BLaER1 treated with 17β-estradiol and CSF1 and Interleukin-3, amounts not matched to agents 10 nM and 100 nM (cell line): ENCODE results near the gene CPA3.

Experiments used
- H3K27ac ChIP-seq, 11 experiments: shearing (Covaris generic); formaldehyde crosslinking; 2 replicates each; pipeline ENCODE4 v1.8.1; 2022
- H3K27me3 ChIP-seq, 11 experiments: shearing (Covaris generic); formaldehyde crosslinking; 2 replicates each; pipeline ENCODE4 v1.8.1; 2022
- H3K36me3 ChIP-seq, 11 experiments: shearing (Covaris generic); formaldehyde crosslinking; 2 replicates each; pipeline ENCODE4 v1.8.1; 2022
- H3K4me1 ChIP-seq, 10 experiments: shearing (Covaris generic); formaldehyde crosslinking; 2 replicates each; pipeline ENCODE4 v1.8.1; 2022
- H3K4me2 ChIP-seq, 11 experiments: shearing (Covaris generic); formaldehyde crosslinking; 2 replicates each; pipeline ENCODE4 v1.8.1; 2022
- H3K4me3 ChIP-seq, 10 experiments: shearing (Covaris generic); formaldehyde crosslinking; 2 replicates each; pipeline ENCODE4 v1.8.1; 2022
- H3K9ac ChIP-seq, 11 experiments: shearing (Covaris generic); formaldehyde crosslinking; 2 replicates each; pipeline ENCODE4 v1.8.1; 2022
- H3K9me3 ChIP-seq, 11 experiments: shearing (Covaris generic); formaldehyde crosslinking; replicated peaks in 1 of 11; 2 replicates each; pipeline ENCODE4 v1.8.1; 2022
- H4K20me1 ChIP-seq, 11 experiments: shearing (Covaris generic); formaldehyde crosslinking; 2 replicates each; pipeline ENCODE4 v1.8.1; 2022
- Cebpa-rat ChIP-seq, 11 experiments: shearing (Covaris generic); IDR thresholded peaks; 2 replicates each; pipeline ENCODE4 v1.8.1; 2022

Gene CPA3

GRCh38 chr3:148903022-148903442 is 37.9 kb downstream of the CPA3 start:
- Histone ChIP-seq H3K36me3 (no peaks in the 10 kb centered on the region), H3K4me2 (no peak overlapping the region), H4K20me1 (no peaks in the 10 kb centered on the region), H3K9me3 (no peaks in the 10 kb centered on the region), H3K4me3 (no peak overlapping the region), H3K27ac (no peak overlapping the region), H3K27me3 (no peaks in the 10 kb centered on the region), H3K9ac (no peak overlapping the region), H3K4me1 (no peaks in the 10 kb centered on the region)
- TF ChIP-seq Cebpa-rat (IDR thresholded peaks at IDR 0.05) = no peak

- no peak for TF ChIP-seq Cebpa-rat (IDR thresholded peaks at IDR 0.05)
These were observed 38.8 kb downstream of the CPA3 start for GRCh38 chr3:148903941-148904340.

GRCh38 chr3:148906667-148907066 is 41.6 kb downstream of the CPA3 start:
- H3K4me2 ChIP-seq = no peak overlapping the region
- no peak overlapping the region for H3K9ac ChIP-seq
- no peak for TF ChIP-seq Cebpa-rat (IDR thresholded peaks at IDR 0.05)

More at GRCh38 chr3:148903941-148904340, 38.8 kb downstream of the CPA3 start:
- Histone ChIP-seq H3K9ac (no peak overlapping the region), H4K20me1 (no peaks in the 10 kb centered on the region), H3K4me3 (no peak overlapping the region), H3K4me1 (no peaks in the 10 kb centered on the region), H3K27ac (no peak overlapping the region), H3K9me3 (no peaks in the 10 kb centered on the region), H3K27me3 (no peaks in the 10 kb centered on the region), H3K36me3 (no peaks in the 10 kb centered on the region), H3K4me2 (no peak overlapping the region)

GRCh38 chr3:148911173-148911572 is 46.1 kb downstream of the CPA3 start:
- H3K4me1 ChIP-seq = no peaks in the 10 kb centered on the region
- no peak overlapping the region for H3K4me2 ChIP-seq
- no peak for TF ChIP-seq Cebpa-rat (IDR thresholded peaks at IDR 0.05)
- no peak overlapping the region for H3K9ac ChIP-seq
- H3K36me3 ChIP-seq = no peaks in the 10 kb centered on the region
- H4K20me1 ChIP-seq = no peaks in the 10 kb centered on the region
- H3K27me3 ChIP-seq = no peaks in the 10 kb centered on the region
- no peak overlapping the region for H3K27ac ChIP-seq
- H3K4me3 ChIP-seq = no peak overlapping the region
- no peaks in the 10 kb centered on the region for H3K9me3 ChIP-seq

More at GRCh38 chr3:148906667-148907066, 41.6 kb downstream of the CPA3 start:
- Histone ChIP-seq H3K4me3 (no peak overlapping the region), H3K36me3 (no peaks in the 10 kb centered on the region), H3K27me3 (no peaks in the 10 kb centered on the region), H3K27ac (no peak overlapping the region), H3K4me1 (no peaks in the 10 kb centered on the region), H3K9me3 (no peaks in the 10 kb centered on the region), H4K20me1 (no peaks in the 10 kb centered on the region)

- TF ChIP-seq Cebpa-rat (IDR thresholded peaks at IDR 0.05) = no peak
- H3K9ac ChIP-seq = no peak overlapping the region
- no peaks in the 10 kb centered on the region for H3K9me3 ChIP-seq
- no peak overlapping the region for H3K4me2 ChIP-seq
- H3K4me3 ChIP-seq = no peak overlapping the region
- H4K20me1 ChIP-seq = no peaks in the 10 kb centered on the region
- no peaks in the 10 kb centered on the region for H3K4me1 ChIP-seq
- no peaks in the 10 kb centered on the region for H3K27me3 ChIP-seq
- H3K36me3 ChIP-seq = no peaks in the 10 kb centered on the region
- no peak overlapping the region for H3K27ac ChIP-seq
These were observed 46.5 kb downstream of the CPA3 start for GRCh38 chr3:148911592-148911991.

GRCh38 chr3:148914936-148915690 is 50.0 kb downstream of the CPA3 start:
- Histone ChIP-seq H3K4me1 (no peaks in the 10 kb centered on the region), H3K27me3 (no peaks in the 10 kb centered on the region), H3K9me3 (0 out of 22 replicates have a peak, but pooled peaks cover 0 to under 1% (median 0%) of the 10 kb centered on the region in 11 experiments), H4K20me1 (no peaks in the 10 kb centered on the region), H3K4me3 (no peak overlapping the region), H3K4me2 (no peak overlapping the region), H3K9ac (no peak overlapping the region), H3K36me3 (no peaks in the 10 kb centered on the region), H3K27ac (no peak overlapping the region)
- TF ChIP-seq Cebpa-rat (IDR thresholded peaks at IDR 0.05) = no peak

GRCh38 chr3:148916132-148916531 is 51.0 kb downstream of the CPA3 start:
- Histone ChIP-seq H3K9ac (no peak overlapping the region), H3K9me3 (peaks cover 0 to 6% (median 0%) of the 10 kb centered on the region in 11 experiments; a peak in 2 of 22 replicates), H3K36me3 (no peaks in the 10 kb centered on the region), H3K27ac (no peak overlapping the region), H4K20me1 (no peaks in the 10 kb centered on the region), H3K4me2 (no peak overlapping the region), H3K4me1 (no peaks in the 10 kb centered on the region), H3K4me3 (no peak overlapping the region), H3K27me3 (no peaks in the 10 kb centered on the region)
- no peak for TF ChIP-seq Cebpa-rat (IDR thresholded peaks at IDR 0.05)

GRCh38 chr3:148922467-148922866 is 57.4 kb downstream of the CPA3 start:
- H3K4me3 ChIP-seq = no peak overlapping the region
- no peaks in the 10 kb centered on the region for H3K27me3 ChIP-seq
- no peaks in the 10 kb centered on the region for H4K20me1 ChIP-seq
- H3K27ac ChIP-seq = no peak overlapping the region
- H3K4me1 ChIP-seq = no peaks in the 10 kb centered on the region
- no peak overlapping the region for H3K9ac ChIP-seq
- TF ChIP-seq Cebpa-rat (IDR thresholded peaks at IDR 0.05) = no peak
- H3K36me3 ChIP-seq = no peaks in the 10 kb centered on the region
- H3K9me3 ChIP-seq = peaks cover 0 to 6% (median 0%) of the 10 kb centered on the region in 11 experiments; a peak in 2 of 22 replicates
- H3K4me2 ChIP-seq = no peak overlapping the region

- Histone ChIP-seq H3K4me2 (no peak overlapping the region), H3K36me3 (no peaks in the 10 kb centered on the region), H3K4me1 (no peaks in the 10 kb centered on the region), H3K9me3 (peaks cover 0 to 6% (median 0%) of the 10 kb centered on the region in 11 experiments; a peak in 2 of 22 replicates), H3K27ac (no peak overlapping the region), H3K9ac (no peak overlapping the region), H3K4me3 (no peak overlapping the region), H3K27me3 (no peaks in the 10 kb centered on the region), H4K20me1 (no peaks in the 10 kb centered on the region)
- TF ChIP-seq Cebpa-rat (IDR thresholded peaks at IDR 0.05) = no peak
These were observed 58.5 kb downstream of the CPA3 start for GRCh38 chr3:148923592-148923991.

- Histone ChIP-seq H3K9me3 (peaks cover 0 to 6% (median 0%) of the 10 kb centered on the region in 11 experiments; a peak in 2 of 22 replicates), H3K9ac (no peak overlapping the region), H3K4me3 (no peak overlapping the region), H4K20me1 (no peaks in the 10 kb centered on the region), H3K4me1 (no peaks in the 10 kb centered on the region), H3K27ac (no peak overlapping the region), H3K36me3 (no peaks in the 10 kb centered on the region), H3K27me3 (no peaks in the 10 kb centered on the region), H3K4me2 (no peak overlapping the region)
- no peak for TF ChIP-seq Cebpa-rat (IDR thresholded peaks at IDR 0.05)
These were observed 59.5 kb downstream of the CPA3 start for GRCh38 chr3:148924562-148924961.
